Nephron progenitor cell (in vitro differentiated cells): ENCODE data around the gene GSE1.

Experiments
- DNase-seq: peaks from one replicate; pipeline ENCODE4 v3.0.0; 2021
- H3K27ac Mint-ChIP-seq: 2 replicates; pipeline ENCODE4 v1.8.0; 2021; ENCODE audit warnings: mild to moderate bottlenecking, moderate library complexity, mixed read lengths
- H3K27me3 Mint-ChIP-seq: 2 replicates; pipeline ENCODE4 v1.8.0; 2021; ENCODE audit warnings: mild to moderate bottlenecking, low read depth, mixed read lengths; ENCODE audit not compliant: poor library complexity
- H3K36me3 Mint-ChIP-seq: 2 replicates; pipeline ENCODE4 v1.8.0; 2021; ENCODE audit warnings: low read depth, mixed read lengths
- H3K4me1 Mint-ChIP-seq: 2 replicates; pipeline ENCODE4 v1.8.0; 2021; ENCODE audit warnings: mixed read lengths
- H3K4me3 Mint-ChIP-seq: 2 replicates; pipeline ENCODE4 v1.8.0; 2021; ENCODE audit warnings: mild to moderate bottlenecking, moderate library complexity, mixed read lengths
- H3K9me3 Mint-ChIP-seq: 2 replicates; pipeline ENCODE4 v1.8.0; 2021; ENCODE audit warnings: mild to moderate bottlenecking, moderate library complexity, mixed read lengths
- TF ChIP-seq, protein P1 (sequence below): fragments of 200-600 bp; sonication (generic); IDR thresholded peaks from 2 replicates; pipeline ENCODE4 v1.5.0; 2021; ENCODE audit warnings: antibody characterized with exemption

GSE1 gene

DNA sequence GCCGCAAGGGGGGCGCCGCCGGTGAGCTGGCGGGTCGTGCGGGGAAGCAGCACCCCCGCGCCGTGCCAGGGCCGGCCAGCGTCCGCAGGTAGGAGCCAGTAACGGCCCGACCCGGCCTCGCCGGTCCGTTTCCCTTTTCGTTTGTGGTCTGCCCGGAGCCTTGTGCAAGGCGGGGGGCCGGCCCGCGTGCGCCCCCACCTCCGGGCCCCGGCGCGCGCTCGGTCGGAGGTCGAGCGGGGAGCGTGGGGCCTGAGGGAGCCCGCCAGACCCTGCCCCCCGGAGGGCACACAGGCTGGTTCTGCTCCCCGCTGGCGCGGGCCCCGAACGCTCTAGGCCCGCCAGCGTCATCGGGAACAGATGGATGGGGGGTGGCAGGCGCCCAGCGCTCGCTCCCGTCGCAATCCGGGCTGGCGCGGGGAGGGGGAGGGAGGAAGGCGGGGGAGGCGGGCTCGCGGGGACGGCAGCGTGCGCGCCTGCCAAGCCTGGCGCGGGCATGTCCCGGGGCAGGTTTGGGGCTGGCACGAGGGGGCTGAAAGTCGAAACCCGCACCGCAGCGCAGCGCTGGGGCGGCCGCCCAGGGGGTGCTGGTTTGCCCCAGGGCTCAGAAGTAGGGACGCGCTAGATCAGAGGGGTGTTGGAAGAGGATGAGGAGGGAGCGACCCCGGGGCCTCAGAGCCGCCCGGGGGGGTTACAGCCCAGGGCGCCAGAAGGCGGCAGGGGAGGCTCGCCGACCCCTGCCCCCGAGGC lies 1.5 kb upstream of the GSE1 start:
- H3K9me3 Mint-ChIP-seq = no peaks in the 10 kb centered on the region
- no peaks in the 10 kb centered on the region for H3K36me3 Mint-ChIP-seq
- peaks cover 19% of the 10 kb centered on the region for H3K27me3 Mint-ChIP-seq
- DNase-seq = peak; percentile 75
- peaks cover 57% of the 10 kb centered on the region for H3K4me1 Mint-ChIP-seq
- H3K4me3 Mint-ChIP-seq = peak overlapping the region; percentile 34
- TF ChIP-seq, protein P1, sequence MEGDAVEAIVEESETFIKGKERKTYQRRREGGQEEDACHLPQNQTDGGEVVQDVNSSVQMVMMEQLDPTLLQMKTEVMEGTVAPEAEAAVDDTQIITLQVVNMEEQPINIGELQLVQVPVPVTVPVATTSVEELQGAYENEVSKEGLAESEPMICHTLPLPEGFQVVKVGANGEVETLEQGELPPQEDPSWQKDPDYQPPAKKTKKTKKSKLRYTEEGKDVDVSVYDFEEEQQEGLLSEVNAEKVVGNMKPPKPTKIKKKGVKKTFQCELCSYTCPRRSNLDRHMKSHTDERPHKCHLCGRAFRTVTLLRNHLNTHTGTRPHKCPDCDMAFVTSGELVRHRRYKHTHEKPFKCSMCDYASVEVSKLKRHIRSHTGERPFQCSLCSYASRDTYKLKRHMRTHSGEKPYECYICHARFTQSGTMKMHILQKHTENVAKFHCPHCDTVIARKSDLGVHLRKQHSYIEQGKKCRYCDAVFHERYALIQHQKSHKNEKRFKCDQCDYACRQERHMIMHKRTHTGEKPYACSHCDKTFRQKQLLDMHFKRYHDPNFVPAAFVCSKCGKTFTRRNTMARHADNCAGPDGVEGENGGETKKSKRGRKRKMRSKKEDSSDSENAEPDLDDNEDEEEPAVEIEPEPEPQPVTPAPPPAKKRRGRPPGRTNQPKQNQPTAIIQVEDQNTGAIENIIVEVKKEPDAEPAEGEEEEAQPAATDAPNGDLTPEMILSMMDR = no peak
- no peak overlapping the region for H3K27ac Mint-ChIP-seq

DNA sequence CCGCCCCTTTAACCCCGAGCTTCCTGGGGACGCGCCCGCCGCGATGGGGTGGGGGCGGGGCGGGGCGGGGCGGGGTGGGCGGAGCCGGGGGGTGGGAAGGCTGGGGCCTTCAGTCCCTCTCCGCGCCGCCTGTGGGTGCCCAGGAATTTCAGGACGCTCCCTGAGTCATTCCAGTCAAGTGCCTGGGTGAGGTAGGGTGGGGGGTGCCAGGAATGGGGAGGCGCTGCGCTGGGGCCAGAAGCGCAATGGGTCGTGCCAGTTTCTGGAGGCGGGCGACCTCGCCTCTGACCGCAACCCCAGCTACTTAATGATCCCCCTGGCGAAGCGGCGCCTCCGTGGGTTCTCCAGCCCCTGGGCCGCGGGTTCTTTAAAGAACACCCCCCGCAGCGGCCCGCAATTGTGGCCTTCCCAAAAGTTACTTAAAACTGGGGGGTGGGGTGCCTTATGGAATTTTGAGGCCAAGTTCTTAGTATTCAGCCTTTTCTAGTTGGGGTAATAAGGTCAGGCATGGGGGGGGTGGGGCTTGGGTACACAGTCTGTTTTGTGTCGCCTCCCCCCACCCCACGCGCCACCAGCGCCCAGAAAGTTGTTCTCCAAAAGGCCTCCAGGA lies 826 bp upstream of the GSE1 start:
- Mint-ChIP-seq H3K4me3 (peak overlapping the region; percentile 40), H3K36me3 (no peaks in the 10 kb centered on the region), H3K4me1 (peaks cover 58% of the 10 kb centered on the region), H3K9me3 (no peaks in the 10 kb centered on the region), H3K27me3 (peaks cover 19% of the 10 kb centered on the region), H3K27ac (no peak overlapping the region)
- peak; percentile 55 for DNase-seq
- TF ChIP-seq, protein P1 = no peak

DNA sequence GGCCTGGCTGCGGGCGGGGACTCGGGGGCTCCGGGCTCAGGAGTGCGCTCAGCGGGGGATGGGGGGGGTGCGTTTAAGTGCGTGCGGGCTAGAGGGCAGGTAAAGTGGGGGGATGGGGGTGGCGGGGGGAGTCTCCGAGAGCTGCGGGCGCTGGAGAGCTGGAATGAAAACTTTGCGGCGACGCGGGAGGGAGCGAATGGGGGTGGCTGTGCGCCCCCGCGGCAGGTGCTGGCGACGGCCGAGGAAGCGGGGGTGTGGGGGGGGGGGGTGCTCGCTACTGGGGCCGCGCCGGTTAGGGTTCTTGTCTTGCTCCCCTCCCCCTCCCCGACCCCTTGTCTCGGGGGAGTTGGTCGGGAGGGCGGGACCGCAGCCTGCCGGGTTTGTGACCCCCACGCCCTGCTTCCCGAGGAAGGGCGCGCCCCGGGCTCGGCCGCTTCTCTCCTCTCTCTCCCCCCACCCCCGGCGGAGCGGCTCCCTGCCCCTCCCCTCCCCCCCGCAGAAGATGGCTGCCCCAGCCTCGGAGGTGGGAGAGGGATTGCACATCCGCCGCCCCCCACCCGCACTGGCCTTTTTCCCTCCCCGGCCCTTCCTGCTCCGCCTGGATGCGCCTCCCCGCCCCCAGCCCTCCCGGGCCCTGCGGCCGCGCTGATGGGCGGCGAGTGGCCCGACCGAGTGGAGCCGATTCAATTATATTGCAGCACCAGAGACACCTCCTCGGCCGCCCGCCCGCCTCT lies 649 bp downstream of the GSE1 start:
- Mint-ChIP-seq H3K36me3 (no peaks in the 10 kb centered on the region), H3K4me1 (peaks cover 57% of the 10 kb centered on the region), H3K4me3 (peak overlapping the region; percentile 23), H3K27ac (no peak overlapping the region), H3K9me3 (no peaks in the 10 kb centered on the region), H3K27me3 (peaks cover 12% of the 10 kb centered on the region)
- peak; percentile 82 for DNase-seq
- TF ChIP-seq, protein P1 = no peak

DNA sequence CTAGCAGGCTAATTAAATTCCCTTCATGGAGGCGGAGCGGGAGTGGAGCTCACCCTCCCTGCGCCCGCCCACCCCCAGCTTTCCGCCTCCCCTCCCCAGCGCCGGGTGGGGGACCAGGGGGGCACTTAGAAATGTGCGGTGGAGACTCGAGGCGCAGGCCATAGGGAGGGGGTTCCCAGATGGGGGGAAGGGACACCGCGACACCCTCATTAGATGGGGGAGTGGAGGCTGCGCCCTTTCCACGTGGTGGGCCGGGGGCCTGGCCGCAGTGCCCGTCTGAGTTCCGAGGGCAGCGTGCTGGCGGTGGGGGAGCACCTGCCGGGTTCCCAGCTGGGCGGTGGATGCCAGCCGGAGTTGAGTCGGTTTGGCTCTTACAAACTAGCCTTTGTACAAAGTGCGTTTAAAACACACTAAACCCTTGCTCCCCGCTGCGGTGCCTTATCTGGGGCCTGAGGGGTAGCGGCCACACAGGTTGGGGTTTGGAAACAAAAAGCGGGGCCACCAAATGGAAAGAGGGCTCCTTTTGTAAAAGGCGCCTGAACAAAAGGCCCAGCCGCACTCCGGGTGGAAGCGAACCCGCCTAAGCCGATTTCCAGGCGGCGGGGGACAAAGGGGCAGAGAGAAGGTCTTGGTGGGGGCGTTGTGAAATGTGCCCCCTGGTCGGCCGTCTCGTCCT lies 1.4 kb downstream of the GSE1 start:
- Mint-ChIP-seq H3K27ac (no peak overlapping the region), H3K4me1 (peaks cover 57% of the 10 kb centered on the region), H3K36me3 (no peaks in the 10 kb centered on the region), H3K4me3 (peak overlapping the region; percentile 70), H3K9me3 (no peaks in the 10 kb centered on the region), H3K27me3 (peaks cover 13% of the 10 kb centered on the region)
- TF ChIP-seq, protein P1 = no peak
- no peak for DNase-seq

DNA sequence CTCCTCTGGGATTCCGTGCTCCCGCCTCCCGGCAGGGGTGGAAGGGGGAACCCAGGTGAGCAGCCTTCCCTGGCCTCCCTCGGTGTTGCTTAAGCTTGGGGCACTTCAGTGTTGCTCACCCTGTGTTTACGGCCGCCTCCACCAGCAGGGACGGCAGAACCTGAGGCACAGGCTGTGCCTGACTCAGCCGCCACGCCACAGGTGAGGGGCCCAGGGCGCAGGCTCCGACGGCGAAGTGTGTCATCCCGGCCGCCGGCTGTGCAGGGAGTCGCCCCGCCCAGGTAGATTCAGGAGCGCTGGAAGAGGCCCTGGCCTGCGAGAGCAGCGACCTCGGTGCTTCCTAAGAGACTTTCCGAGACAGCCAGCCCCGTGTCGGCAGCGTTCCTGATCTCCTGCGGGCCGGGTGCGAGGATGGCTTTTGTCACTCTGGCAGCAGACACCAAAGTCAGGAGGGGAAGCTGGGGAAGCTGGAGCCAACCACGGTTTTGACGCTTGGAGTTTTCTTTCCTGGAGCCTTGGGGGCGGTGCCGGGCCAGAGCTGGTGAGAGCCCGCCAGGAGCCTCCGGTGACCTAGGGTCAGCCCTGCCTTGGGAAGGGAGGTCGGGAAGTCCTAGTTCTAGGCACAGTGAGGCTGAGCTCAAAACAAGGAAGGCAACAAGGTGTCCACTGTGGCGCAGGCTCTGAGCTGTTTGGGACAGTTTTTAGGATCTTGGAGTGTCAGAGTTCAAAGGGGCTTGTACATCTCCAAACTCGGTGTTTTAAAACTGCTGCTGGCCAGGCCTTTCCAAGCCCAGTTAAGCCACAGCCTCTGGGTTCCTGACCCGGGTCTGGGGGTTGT lies 2.1 kb downstream of the GSE1 start:
- H3K36me3 Mint-ChIP-seq = peaks cover under 1% of the 10 kb centered on the region
- H3K9me3 Mint-ChIP-seq = no peaks in the 10 kb centered on the region
- peaks cover 51% of the 10 kb centered on the region for H3K4me1 Mint-ChIP-seq
- TF ChIP-seq, protein P1 = no peak
- H3K27me3 Mint-ChIP-seq = peaks cover 5% of the 10 kb centered on the region
- H3K4me3 Mint-ChIP-seq = peak overlapping the region; percentile 70
- DNase-seq = peak; percentile 61
- no peak overlapping the region for H3K27ac Mint-ChIP-seq
